ENCODE measurements around the gene CCDC93.

- TF ChIP-seq HMGXB4 (CRISPR knock-in tag; IDR thresholded peaks at IDR 0.05; ENCODE audit: borderline replicate concordance) (no peak), CTCF (IDR thresholded peaks at IDR 0.05) (no peak), REST (IDR thresholded peaks at IDR 0.05) (no peak), POLR2AphosphoS2 (conservative IDR thresholded peaks at IDR 0.05; ENCODE audit: low read length) (no peak), RFX5 (IDR thresholded peaks at IDR 0.05) (no peak), JUN (IDR thresholded peaks at IDR 0.05) (no peak), POLR2A (IDR thresholded peaks at IDR 0.05; ENCODE audit: low read length) (no peak)
Measured at GRCh38 chr2:117931266-117931665, 82.6 kb downstream of the CCDC93 start.
